ENCODE data around the gene IFT27.
A peak's percentile ranks its signal among the peaks of the same experiment; 100 is the strongest.

IFT27 gene

GRCh38 chr22:36796552-36797175 is 20.7 kb upstream of the IFT27 start:
- DNase-seq (ENCODE audit: low read depth) = no peak

GRCh38 chr22:36795633-36796032 is 19.7 kb upstream of the IFT27 start:
- no peak for DNase-seq (ENCODE audit: low read depth)

- DNase-seq (ENCODE audit: low read depth) = no peak
These were observed 14.7 kb upstream of the IFT27 start for GRCh38 chr22:36790648-36791047.

GRCh38 chr22:36787204-36787988 is 11.5 kb upstream of the IFT27 start:
- DNase-seq (ENCODE audit: low read depth) = no peak

GRCh38 chr22:36783743-36784142 is 7.8 kb upstream of the IFT27 start:
- DNase-seq (ENCODE audit: low read depth) = no peak

- DNase-seq (ENCODE audit: low read depth) = peak; percentile 81
These were observed 6.0 kb upstream of the IFT27 start for GRCh38 chr22:36781656-36782627.

GRCh38 chr22:36778020-36778419 is 2.1 kb upstream of the IFT27 start:
- DNase-seq (ENCODE audit: low read depth) = no peak

- no peak for DNase-seq (ENCODE audit: low read depth)
These were observed 803 bp upstream of the IFT27 start for GRCh38 chr22:36776722-36777121.

- peak; percentile 16 for DNase-seq (ENCODE audit: low read depth)
These were observed 344 bp downstream of the IFT27 start for GRCh38 chr22:36775586-36775963.

- DNase-seq (ENCODE audit: low read depth) = no peak
These were observed 2.0 kb downstream of the IFT27 start for GRCh38 chr22:36773935-36774334.

- no peak for DNase-seq (ENCODE audit: low read depth)
These were observed 3.5 kb downstream of the IFT27 start for GRCh38 chr22:36772451-36772850.

- DNase-seq (ENCODE audit: low read depth) = no peak
These were observed 4.4 kb downstream of the IFT27 start for GRCh38 chr22:36771356-36772063.

GRCh38 chr22:36770513-36771231 is 5.2 kb downstream of the IFT27 start:
- no peak for DNase-seq (ENCODE audit: low read depth)

GRCh38 chr22:36769541-36770512 is 6.1 kb downstream of the IFT27 start:
- DNase-seq (ENCODE audit: low read depth) = no peak

GRCh38 chr22:36768616-36769015 is 7.3 kb downstream of the IFT27 start:
- no peak for DNase-seq (ENCODE audit: low read depth)

GRCh38 chr22:36768141-36768540 is 7.8 kb downstream of the IFT27 start:
- no peak for DNase-seq (ENCODE audit: low read depth)

GRCh38 chr22:36767035-36767775 is 8.7 kb downstream of the IFT27 start:
- no peak for DNase-seq (ENCODE audit: low read depth)

GRCh38 chr22:36765943-36766450 is 9.9 kb downstream of the IFT27 start:
- no peak for DNase-seq (ENCODE audit: low read depth)

All from activated T-helper 9 cell treated with anti-CD3 and anti-CD28 coated beads, Interleukin-2, amount 50 U/mL, for 16 hours (primary cell).